ENCODE results near the gene PTPRR.

Gene PTPRR

GRCh38 chr12:70590051-70590450 lies 330.5 kb downstream of the PTPRR start:
- no peak for FAIRE-seq
